WTC11 (cell line): ENCODE data around the gene AGXT. TPM values are rescaled to one million over a fixed set of nuclear protein-coding genes. Genes with fewer than 3 reads are reported as not detected.

ENCODE experiments used
- ATAC-seq: fragments of 200-7000 bp; cut with Tn5 transposase; 2 replicates; pipeline ENCODE4 v1.10.0; 2021; ENCODE audit warnings: mild to moderate bottlenecking, moderate library complexity
- CTCF ChIA-PET: fragments of 300-600 bp; sonication (Branson Sonifier 250); formaldehyde crosslinking; loops from one replicate; lab custom pipeline; 2021; ENCODE audit warnings: antibody characterized with exemption; lab: Charles Lee
- POLR2A ChIA-PET: fragments of 350-600 bp; sonication (Branson Sonifier 250); formaldehyde crosslinking; loops from one replicate; lab custom pipeline; 2021; ENCODE audit warnings: antibody characterized with exemption; lab: Charles Lee
- DNase-seq: peaks from one replicate; pipeline ENCODE4 v3.0.0; 2021; ENCODE audit warnings: low spot score
- H3K27ac Mint-ChIP-seq: 2 replicates; pipeline ENCODE4 v1.8.0; 2021; ENCODE audit warnings: mixed read lengths
- H3K27me3 Mint-ChIP-seq: 2 replicates; pipeline ENCODE4 v1.8.0; 2021; ENCODE audit warnings: low read depth, mild to moderate bottlenecking, moderate library complexity, mixed read lengths
- H3K36me3 Mint-ChIP-seq: 2 replicates; pipeline ENCODE4 v1.8.0; 2021; ENCODE audit warnings: mixed read lengths
- H3K4me1 Mint-ChIP-seq: 2 replicates; pipeline ENCODE4 v1.8.0; 2022; ENCODE audit warnings: mixed read lengths
- H3K4me3 Mint-ChIP-seq: 2 replicates; pipeline ENCODE4 v1.8.0; 2021; ENCODE audit warnings: mild to moderate bottlenecking, moderate library complexity, mixed read lengths
- H3K9me3 Mint-ChIP-seq: 2 replicates; pipeline ENCODE4 v1.8.0; 2021; ENCODE audit warnings: mixed read lengths
- CBFB ChIP-seq: sonication (generic); formaldehyde crosslinking; IDR thresholded peaks from 2 replicates; pipeline ENCODE4 v1.8.1; 2022; ENCODE audit warnings: mild to moderate bottlenecking, low read depth, missing genetic modification reagents
- ETV6 ChIP-seq: sonication (generic); formaldehyde crosslinking; IDR thresholded peaks from 2 replicates; pipeline ENCODE4 v1.8.1; 2022; ENCODE audit warnings: mild to moderate bottlenecking, missing genetic modification reagents
- FOXK1 ChIP-seq: sonication (generic); formaldehyde crosslinking; IDR thresholded peaks from 2 replicates; pipeline ENCODE4 v1.8.0; 2022; ENCODE audit warnings: mild to moderate bottlenecking, moderate library complexity, missing genetic modification reagents
- GRHL2 ChIP-seq: fragments of 250-450 bp; sonication (Bioruptor Pico); IDR thresholded peaks from 2 replicates; pipeline ENCODE4 v1.8.0; 2022; ENCODE audit warnings: mild to moderate bottlenecking, moderate library complexity; ENCODE audit not compliant: insufficient replicate concordance, severe bottlenecking
- MYBL2 ChIP-seq: sonication (generic); formaldehyde crosslinking; IDR thresholded peaks from 2 replicates; pipeline ENCODE4 v1.8.1; 2023; ENCODE audit warnings: mild to moderate bottlenecking, moderate library complexity, missing genetic modification reagents
- NFYB ChIP-seq: sonication (generic); formaldehyde crosslinking; conservative IDR thresholded peaks from 2 replicates; pipeline ENCODE4 v1.8.0; 2022; ENCODE audit warnings: low read depth, missing genetic modification reagents
- OVOL2 ChIP-seq: fragments of 250-450 bp; sonication (Bioruptor Pico); IDR thresholded peaks from 2 replicates; pipeline ENCODE4 v1.9.0; 2021; ENCODE audit warnings: mild to moderate bottlenecking, borderline replicate concordance
- SMAD3 ChIP-seq: sonication (generic); formaldehyde crosslinking; IDR thresholded peaks from 2 replicates; pipeline ENCODE4 v1.8.0; 2022; ENCODE audit warnings: missing genetic modification reagents, mild to moderate bottlenecking, borderline replicate concordance
- TEAD1 ChIP-seq: sonication (generic); formaldehyde crosslinking; IDR thresholded peaks from 2 replicates; pipeline ENCODE4 v1.8.0; 2022; ENCODE audit warnings: mild to moderate bottlenecking, missing genetic modification reagents
- TP53 ChIP-seq: sonication (generic); formaldehyde crosslinking; IDR thresholded peaks from 2 replicates; pipeline ENCODE4 v1.8.1; 2023; ENCODE audit warnings: mild to moderate bottlenecking, missing genetic modification reagents
- ZNF138 ChIP-seq: sonication (generic); formaldehyde crosslinking; conservative IDR thresholded peaks from 2 replicates; pipeline ENCODE4 v1.8.1; 2022; ENCODE audit warnings: mild to moderate bottlenecking, moderate library complexity, missing genetic modification reagents
- ZNF263 ChIP-seq: sonication (generic); formaldehyde crosslinking; IDR thresholded peaks from 2 replicates; pipeline ENCODE4 v1.8.1; 2022; ENCODE audit warnings: low read depth, mild to moderate bottlenecking, moderate library complexity, missing genetic modification reagents
- ZNF396 ChIP-seq: fragments of 250-450 bp; sonication (Bioruptor Pico); IDR thresholded peaks from 2 replicates; pipeline ENCODE4 v1.8.0; 2021; ENCODE audit warnings: mild to moderate bottlenecking, moderate library complexity, borderline replicate concordance
- ZNF423 ChIP-seq: fragments of 250-450 bp; sonication (Bioruptor Pico); IDR thresholded peaks from 2 replicates; pipeline ENCODE4 v2.1.2; 2022; ENCODE audit warnings: mild to moderate bottlenecking, moderate library complexity
- ZNF671 ChIP-seq: fragments of 250-450 bp; sonication (Bioruptor Pico); IDR thresholded peaks from 2 replicates; pipeline ENCODE4 v1.8.0; 2021; ENCODE audit warnings: mild to moderate bottlenecking
- total RNA-seq: library from RNA; stranded (reverse); gene quantifications from 3 replicates; pipeline ENCODE4 v1.2.3, GENCODE V29; 2021
- TF ChIP-seq, protein P1 (sequence below): sonication (generic); formaldehyde crosslinking; IDR thresholded peaks from 2 replicates; pipeline ENCODE4 v1.8.1; 2023; ENCODE audit warnings: mild to moderate bottlenecking, missing genetic modification reagents, moderate library complexity
- TF ChIP-seq, protein P2 (sequence below): sonication (generic); formaldehyde crosslinking; IDR thresholded peaks from 2 replicates; pipeline ENCODE4 v1.8.1; 2023; ENCODE audit warnings: mild to moderate bottlenecking, moderate library complexity, missing genetic modification reagents
- TF ChIP-seq, protein P3 (sequence below): sonication (generic); formaldehyde crosslinking; IDR thresholded peaks from 2 replicates; pipeline ENCODE4 v1.8.1; 2022; ENCODE audit warnings: low read depth, mild to moderate bottlenecking, moderate library complexity, missing genetic modification reagents, borderline replicate concordance
- TF ChIP-seq, protein P4 (sequence below): sonication (generic); formaldehyde crosslinking; IDR thresholded peaks from 2 replicates; pipeline ENCODE4 v1.8.0; 2022; ENCODE audit warnings: mild to moderate bottlenecking, missing genetic modification reagents
- TF ChIP-seq, protein P5 (sequence below): sonication (generic); formaldehyde crosslinking; conservative IDR thresholded peaks from 2 replicates; pipeline ENCODE4 v1.8.1; 2022; ENCODE audit warnings: mild to moderate bottlenecking, missing genetic modification reagents
- TF ChIP-seq, protein P6 (sequence below): sonication (generic); formaldehyde crosslinking; IDR thresholded peaks from 2 replicates; pipeline ENCODE4 v1.8.1; 2022; ENCODE audit warnings: mild to moderate bottlenecking, moderate library complexity, missing genetic modification reagents
- TF ChIP-seq, protein P7 (sequence below): sonication (generic); formaldehyde crosslinking; IDR thresholded peaks from 2 replicates; pipeline ENCODE4 v1.8.0; 2022; ENCODE audit warnings: mild to moderate bottlenecking, missing genetic modification reagents
- TF ChIP-seq, protein P8 (sequence below): sonication (generic); formaldehyde crosslinking; IDR thresholded peaks from 2 replicates; pipeline ENCODE4 v1.8.1; 2022; ENCODE audit warnings: missing genetic modification reagents, borderline replicate concordance
- TF ChIP-seq, protein P9 (sequence below): sonication (generic); formaldehyde crosslinking; IDR thresholded peaks from 2 replicates; pipeline ENCODE4 v1.8.1; 2023; ENCODE audit warnings: mild to moderate bottlenecking, missing genetic modification reagents, moderate library complexity
- TF ChIP-seq, protein P10 (sequence below): fragments of 250-450 bp; sonication (Bioruptor Pico); IDR thresholded peaks from 2 replicates; pipeline ENCODE4 v1.9.0; 2021; ENCODE audit warnings: moderate library complexity, mild to moderate bottlenecking, inconsistent platforms, borderline replicate concordance

Gene AGXT
- total RNA-seq, 1 experiment from 2014 or later: 0.24 TPM

DNA sequence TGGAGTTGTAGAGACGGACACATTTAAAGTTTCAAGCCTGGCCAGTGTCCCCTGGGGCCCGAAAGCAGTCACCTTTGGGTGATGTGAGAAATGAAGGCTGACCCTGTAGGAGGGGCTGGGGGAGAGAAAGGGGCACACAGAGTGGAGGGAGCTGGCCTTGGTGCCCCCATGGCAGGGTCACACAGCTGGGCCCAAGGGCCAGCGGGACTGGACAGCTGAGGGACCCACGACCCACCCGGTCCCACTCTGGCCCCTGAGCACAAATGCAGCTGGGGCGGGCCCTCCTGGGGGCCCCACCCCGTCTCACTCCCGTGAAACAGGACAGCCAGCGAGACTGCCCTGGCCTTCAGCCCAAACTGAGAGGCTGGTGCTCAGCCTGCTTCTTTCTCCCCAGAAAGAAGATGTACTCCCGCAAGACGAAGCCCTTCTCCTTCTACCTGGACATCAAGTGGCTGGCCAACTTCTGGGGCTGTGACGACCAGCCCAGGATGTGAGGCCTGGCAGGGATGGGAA, 6.1 kb downstream of the AGXT start:
- H3K4me1 Mint-ChIP-seq: no peaks in the 10 kb centered on the region
- no peak for DNase-seq
- H3K9me3 Mint-ChIP-seq: no peaks in the 10 kb centered on the region
- ChIA-PET CTCF (interaction anchor here (1.0 to 1.4 kb wide), 4 partner anchors 24 to 109 kb away, joined by 4 to 8 read pairs (median 5); no protein-coding TSS in a partner anchor), POLR2A (no interaction called here)
- no peaks in the 10 kb centered on the region for H3K36me3 Mint-ChIP-seq
- H3K4me3 Mint-ChIP-seq: no peak overlapping the region
- no peak overlapping the region for H3K27ac Mint-ChIP-seq
- TF ChIP-seq ZNF396 (CRISPR knock-in tag): no peak
- TF ChIP-seq TP53 (CRISPR knock-in tag): no peak
- TF ChIP-seq, protein P1, sequence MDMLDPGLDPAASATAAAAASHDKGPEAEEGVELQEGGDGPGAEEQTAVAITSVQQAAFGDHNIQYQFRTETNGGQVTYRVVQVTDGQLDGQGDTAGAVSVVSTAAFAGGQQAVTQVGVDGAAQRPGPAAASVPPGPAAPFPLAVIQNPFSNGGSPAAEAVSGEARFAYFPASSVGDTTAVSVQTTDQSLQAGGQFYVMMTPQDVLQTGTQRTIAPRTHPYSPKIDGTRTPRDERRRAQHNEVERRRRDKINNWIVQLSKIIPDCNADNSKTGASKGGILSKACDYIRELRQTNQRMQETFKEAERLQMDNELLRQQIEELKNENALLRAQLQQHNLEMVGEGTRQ (CRISPR knock-in tag): no peak
- no peak for TF ChIP-seq ZNF671 (CRISPR knock-in tag)
- TF ChIP-seq, protein P2, sequence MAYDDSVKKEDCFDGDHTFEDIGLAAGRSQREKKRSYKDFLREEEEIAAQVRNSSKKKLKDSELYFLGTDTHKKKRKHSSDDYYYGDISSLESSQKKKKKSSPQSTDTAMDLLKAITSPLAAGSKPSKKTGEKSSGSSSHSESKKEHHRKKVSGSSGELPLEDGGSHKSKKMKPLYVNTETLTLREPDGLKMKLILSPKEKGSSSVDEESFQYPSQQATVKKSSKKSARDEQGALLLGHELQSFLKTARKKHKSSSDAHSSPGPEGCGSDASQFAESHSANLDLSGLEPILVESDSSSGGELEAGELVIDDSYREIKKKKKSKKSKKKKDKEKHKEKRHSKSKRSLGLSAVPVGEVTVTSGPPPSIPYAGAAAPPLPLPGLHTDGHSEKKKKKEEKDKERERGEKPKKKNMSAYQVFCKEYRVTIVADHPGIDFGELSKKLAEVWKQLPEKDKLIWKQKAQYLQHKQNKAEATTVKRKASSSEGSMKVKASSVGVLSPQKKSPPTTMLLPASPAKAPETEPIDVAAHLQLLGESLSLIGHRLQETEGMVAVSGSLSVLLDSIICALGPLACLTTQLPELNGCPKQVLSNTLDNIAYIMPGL (CRISPR knock-in tag): no peak
- no peak for TF ChIP-seq GRHL2 (CRISPR knock-in tag)
- TF ChIP-seq OVOL2 (CRISPR knock-in tag): no peak
- no peak for TF ChIP-seq FOXK1
- TF ChIP-seq, protein P3, sequence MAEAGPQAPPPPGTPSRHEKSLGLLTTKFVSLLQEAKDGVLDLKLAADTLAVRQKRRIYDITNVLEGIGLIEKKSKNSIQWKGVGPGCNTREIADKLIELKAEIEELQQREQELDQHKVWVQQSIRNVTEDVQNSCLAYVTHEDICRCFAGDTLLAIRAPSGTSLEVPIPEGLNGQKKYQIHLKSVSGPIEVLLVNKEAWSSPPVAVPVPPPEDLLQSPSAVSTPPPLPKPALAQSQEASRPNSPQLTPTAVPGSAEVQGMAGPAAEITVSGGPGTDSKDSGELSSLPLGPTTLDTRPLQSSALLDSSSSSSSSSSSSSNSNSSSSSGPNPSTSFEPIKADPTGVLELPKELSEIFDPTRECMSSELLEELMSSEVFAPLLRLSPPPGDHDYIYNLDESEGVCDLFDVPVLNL (CRISPR knock-in tag): no peak
- TF ChIP-seq ZNF263: no peak
- TF ChIP-seq, protein P4, sequence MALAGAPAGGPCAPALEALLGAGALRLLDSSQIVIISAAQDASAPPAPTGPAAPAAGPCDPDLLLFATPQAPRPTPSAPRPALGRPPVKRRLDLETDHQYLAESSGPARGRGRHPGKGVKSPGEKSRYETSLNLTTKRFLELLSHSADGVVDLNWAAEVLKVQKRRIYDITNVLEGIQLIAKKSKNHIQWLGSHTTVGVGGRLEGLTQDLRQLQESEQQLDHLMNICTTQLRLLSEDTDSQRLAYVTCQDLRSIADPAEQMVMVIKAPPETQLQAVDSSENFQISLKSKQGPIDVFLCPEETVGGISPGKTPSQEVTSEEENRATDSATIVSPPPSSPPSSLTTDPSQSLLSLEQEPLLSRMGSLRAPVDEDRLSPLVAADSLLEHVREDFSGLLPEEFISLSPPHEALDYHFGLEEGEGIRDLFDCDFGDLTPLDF (CRISPR knock-in tag): no peak
- TF ChIP-seq ZNF423 (CRISPR knock-in tag): no peak
- TF ChIP-seq, protein P5, sequence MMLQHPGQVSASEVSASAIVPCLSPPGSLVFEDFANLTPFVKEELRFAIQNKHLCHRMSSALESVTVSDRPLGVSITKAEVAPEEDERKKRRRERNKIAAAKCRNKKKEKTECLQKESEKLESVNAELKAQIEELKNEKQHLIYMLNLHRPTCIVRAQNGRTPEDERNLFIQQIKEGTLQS (CRISPR knock-in tag): no peak
- no peak for TF ChIP-seq NFYB (CRISPR knock-in tag)
- no peak for TF ChIP-seq ETV6 (CRISPR knock-in tag)
- TF ChIP-seq SMAD3 (CRISPR knock-in tag): no peak
- TF ChIP-seq, protein P6, sequence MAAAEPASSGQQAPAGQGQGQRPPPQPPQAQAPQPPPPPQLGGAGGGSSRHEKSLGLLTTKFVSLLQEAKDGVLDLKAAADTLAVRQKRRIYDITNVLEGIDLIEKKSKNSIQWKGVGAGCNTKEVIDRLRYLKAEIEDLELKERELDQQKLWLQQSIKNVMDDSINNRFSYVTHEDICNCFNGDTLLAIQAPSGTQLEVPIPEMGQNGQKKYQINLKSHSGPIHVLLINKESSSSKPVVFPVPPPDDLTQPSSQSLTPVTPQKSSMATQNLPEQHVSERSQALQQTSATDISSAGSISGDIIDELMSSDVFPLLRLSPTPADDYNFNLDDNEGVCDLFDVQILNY (CRISPR knock-in tag): no peak
- TF ChIP-seq MYBL2 (CRISPR knock-in tag): no peak
- no peak for ATAC-seq
- H3K27me3 Mint-ChIP-seq: no peaks in the 10 kb centered on the region

DNA sequence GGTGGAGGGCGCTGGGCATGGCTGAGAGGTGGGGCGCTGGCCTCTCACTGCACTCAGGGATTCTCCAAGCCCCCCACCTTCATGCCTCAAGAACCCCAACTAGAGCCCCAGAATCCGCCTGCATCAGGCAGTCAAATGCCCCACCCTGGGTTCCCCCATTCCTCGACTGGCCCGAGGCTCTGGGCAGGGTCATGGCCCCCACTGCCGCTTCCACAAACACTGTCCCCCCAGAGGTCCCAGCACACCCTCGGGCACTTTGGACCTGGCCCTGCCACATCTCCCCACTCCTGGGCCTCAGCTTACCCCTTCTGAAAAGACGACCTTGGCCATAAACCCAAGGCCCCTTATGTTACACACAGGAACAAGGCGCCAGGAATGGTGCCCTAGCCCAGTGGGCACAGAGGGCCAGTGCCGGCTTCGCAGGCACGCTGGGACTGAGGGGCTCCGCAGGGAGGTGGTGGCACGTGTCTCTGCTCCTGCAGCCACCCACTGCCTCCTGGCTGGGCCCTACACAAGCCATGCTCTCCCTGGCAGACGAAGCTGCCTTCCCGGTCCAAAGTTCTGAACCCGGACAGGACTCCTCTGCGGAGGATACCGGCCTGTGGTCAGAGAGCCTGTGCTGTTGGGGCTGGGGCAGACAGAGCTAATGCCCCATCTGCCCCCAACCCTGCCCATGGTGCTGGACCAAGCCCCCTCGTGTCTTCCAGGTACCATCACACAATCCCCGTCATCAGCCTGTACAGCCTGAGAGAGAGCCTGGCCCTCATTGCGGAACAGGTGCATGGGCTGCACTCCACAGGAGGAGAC, 6.8 kb downstream of the AGXT start:
- Mint-ChIP-seq H3K9me3 (no peaks in the 10 kb centered on the region), H3K36me3 (no peaks in the 10 kb centered on the region), H3K27me3 (no peaks in the 10 kb centered on the region), H3K27ac (no peak overlapping the region), H3K4me3 (no peak overlapping the region), H3K4me1 (no peaks in the 10 kb centered on the region)
- POLR2A ChIA-PET: no interaction called here
- DNase-seq (no peak), ATAC-seq (no peak)
- CTCF ChIA-PET: interaction anchor here (1.2 kb wide), 1 partner anchor 39 kb away, joined by 4 read pairs; no protein-coding TSS in a partner anchor
- TF ChIP-seq, protein P7, sequence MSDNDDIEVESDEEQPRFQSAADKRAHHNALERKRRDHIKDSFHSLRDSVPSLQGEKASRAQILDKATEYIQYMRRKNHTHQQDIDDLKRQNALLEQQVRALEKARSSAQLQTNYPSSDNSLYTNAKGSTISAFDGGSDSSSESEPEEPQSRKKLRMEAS (CRISPR knock-in tag): no peak
- TF ChIP-seq ZNF671 (CRISPR knock-in tag) (no peak), CBFB (no peak), ZNF138 (no peak), TEAD1 (CRISPR knock-in tag) (no peak)
- TF ChIP-seq, protein P8, sequence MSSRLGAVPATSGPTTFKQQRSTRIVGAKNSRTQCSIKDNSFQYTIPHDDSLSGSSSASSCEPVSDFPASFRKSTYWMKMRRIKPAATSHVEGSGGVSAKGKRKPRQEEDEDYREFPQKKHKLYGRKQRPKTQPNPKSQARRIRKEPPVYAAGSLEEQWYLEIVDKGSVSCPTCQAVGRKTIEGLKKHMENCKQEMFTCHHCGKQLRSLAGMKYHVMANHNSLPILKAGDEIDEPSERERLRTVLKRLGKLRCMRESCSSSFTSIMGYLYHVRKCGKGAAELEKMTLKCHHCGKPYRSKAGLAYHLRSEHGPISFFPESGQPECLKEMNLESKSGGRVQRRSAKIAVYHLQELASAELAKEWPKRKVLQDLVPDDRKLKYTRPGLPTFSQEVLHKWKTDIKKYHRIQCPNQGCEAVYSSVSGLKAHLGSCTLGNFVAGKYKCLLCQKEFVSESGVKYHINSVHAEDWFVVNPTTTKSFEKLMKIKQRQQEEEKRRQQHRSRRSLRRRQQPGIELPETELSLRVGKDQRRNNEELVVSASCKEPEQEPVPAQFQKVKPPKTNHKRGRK: no peak
- TF ChIP-seq, protein P9, sequence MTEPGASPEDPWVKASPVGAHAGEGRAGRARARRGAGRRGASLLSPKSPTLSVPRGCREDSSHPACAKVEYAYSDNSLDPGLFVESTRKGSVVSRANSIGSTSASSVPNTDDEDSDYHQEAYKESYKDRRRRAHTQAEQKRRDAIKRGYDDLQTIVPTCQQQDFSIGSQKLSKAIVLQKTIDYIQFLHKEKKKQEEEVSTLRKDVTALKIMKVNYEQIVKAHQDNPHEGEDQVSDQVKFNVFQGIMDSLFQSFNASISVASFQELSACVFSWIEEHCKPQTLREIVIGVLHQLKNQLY (CRISPR knock-in tag): no peak
- TF ChIP-seq, protein P10, sequence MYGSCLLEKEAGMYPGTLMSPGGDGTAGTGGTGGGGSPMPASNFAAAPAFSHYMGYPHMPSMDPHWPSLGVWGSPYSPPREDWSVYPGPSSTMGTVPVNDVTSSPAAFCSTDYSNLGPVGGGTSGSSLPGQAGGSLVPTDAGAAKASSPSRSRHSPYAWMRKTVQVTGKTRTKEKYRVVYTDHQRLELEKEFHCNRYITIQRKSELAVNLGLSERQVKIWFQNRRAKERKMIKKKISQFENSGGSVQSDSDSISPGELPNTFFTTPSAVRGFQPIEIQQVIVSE (CRISPR knock-in tag): no peak
